Activated CD8-positive, alpha-beta memory T cell treated with anti-CD3 and anti-CD28 coated beads, Interleukin-2, amount 50 U/mL, for 1 hour (primary cell): Measurements from ENCODE around the gene EDA.
"Not testable (repeated sequence)": the region's sequence is repeated elsewhere in the genome, so short reads cannot be mapped to it uniquely, and the experiment has no call there.

Experiments
- DNase-seq: peaks from one replicate; pipeline ENCODE4 v3.0.0-alpha.2; 2020; ENCODE audit errors: extremely low read depth

The EDA gene

GRCh38 chrX:69959712-69960111, 343.8 kb downstream of the EDA start:
- DNase-seq = no peak

GRCh38 chrX:69961365-69962072, 345.6 kb downstream of the EDA start:
- DNase-seq = no peak

GRCh38 chrX:69968950-69969349, 353.0 kb downstream of the EDA start:
- no peak for DNase-seq

GRCh38 chrX:69969460-69969859, 353.5 kb downstream of the EDA start:
- no peak for DNase-seq

DNA sequence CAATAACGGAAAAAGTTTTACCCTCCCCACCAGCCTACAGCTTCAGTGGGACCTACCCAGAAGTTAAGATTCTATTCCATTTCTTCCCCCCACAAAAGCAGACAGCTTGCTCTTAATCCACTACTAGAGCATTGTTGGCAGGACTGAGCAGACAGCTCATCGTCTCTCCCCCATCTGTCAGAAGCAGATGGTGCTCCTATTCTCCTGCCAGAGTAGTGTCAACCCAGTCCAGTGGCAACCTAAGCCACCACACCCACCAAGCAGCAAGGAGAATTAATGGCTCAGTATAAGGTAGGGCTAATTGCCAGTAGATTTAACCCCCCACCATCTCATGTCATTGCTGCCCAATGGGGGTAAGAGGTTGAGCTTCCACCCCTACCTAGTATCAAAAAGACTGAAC, 371.8 kb downstream of the EDA start:
- DNase-seq = no peak

- DNase-seq = no peak
Observed at GRCh38 chrX:69988955-69989394, 373.1 kb downstream of the EDA start.

- DNase-seq = no peak
Observed at GRCh38 chrX:69991685-69992084, 375.8 kb downstream of the EDA start.

DNA sequence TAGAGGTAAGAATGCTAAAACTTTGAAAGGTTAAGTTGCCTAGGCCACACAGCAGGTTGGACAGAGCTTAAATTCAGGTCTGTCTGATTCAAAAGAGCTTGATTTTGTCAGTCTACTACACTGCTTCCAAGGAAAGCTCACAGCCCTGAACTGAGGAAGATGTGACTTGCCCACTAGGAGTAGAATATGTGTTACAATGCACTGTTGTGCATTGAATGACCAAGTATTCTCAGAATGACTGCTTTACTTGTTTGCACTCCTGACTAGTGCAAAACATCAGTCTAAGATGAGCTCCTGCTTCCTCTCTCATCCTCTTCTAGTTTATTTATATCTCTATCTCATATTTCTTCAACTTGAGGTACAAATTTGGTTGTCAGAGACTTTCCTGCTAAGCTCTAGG, 377.6 kb downstream of the EDA start:
- no peak for DNase-seq

DNA sequence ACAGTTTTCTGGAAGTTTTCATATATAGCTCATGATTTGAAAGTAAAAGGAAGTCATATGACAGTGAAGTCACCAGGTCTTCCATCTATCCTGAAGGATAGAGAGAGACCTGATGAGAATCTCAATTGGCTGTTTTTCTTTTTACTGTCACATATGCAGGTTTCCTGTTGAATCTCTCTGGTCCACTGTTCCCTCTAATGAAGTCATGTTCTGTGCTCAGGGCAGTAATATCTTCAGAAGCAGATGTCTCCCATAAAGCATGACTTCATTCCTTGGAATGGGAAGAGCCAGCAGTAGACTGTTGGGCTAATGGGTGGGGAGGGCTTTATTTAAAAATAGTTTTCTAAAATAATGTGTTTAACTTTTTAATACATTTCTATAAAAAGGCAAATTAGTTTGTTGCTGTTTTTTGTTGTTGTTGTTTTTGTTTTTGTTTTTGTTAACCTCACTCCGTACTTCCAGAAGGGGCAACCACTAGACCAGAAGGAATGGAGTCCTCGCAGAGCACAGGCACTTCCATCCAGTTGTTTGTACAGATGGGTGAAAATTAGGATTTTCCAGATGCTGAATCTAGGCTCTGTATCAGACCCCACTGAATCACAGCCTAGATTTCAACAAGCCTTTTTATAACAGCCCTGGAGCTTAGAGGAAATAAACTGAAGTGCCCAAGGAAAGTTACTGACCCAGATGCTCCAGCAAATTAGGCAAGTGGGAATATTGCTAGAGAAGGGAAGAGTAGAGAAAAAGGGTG, 379.6 kb downstream of the EDA start:
- DNase-seq = no peak

GRCh38 chrX:69996113-69996468, 380.2 kb downstream of the EDA start:
- no peak for DNase-seq

- not testable (repeated sequence) for DNase-seq
Observed at GRCh38 chrX:69998299-69998698, 382.4 kb downstream of the EDA start.

DNA sequence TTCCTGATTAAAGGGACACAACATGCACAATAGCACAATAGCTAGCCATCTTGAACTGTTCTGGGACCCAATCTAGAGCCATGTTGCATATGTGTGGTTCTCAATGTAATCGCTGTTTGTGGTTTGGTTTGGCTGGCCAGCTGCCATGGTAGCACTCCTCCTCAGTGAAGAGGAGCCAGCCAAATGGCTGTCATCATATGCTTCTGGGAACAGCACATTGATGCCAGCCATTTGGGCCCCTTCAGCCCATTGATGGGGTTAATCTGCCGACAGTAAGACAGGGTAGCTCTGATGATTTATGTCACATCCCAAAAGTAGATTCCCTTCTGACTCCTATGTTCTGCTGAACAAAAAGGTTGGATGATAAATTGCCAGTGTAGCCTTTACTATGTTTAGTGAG, 385.4 kb downstream of the EDA start:
- DNase-seq = no peak

DNA sequence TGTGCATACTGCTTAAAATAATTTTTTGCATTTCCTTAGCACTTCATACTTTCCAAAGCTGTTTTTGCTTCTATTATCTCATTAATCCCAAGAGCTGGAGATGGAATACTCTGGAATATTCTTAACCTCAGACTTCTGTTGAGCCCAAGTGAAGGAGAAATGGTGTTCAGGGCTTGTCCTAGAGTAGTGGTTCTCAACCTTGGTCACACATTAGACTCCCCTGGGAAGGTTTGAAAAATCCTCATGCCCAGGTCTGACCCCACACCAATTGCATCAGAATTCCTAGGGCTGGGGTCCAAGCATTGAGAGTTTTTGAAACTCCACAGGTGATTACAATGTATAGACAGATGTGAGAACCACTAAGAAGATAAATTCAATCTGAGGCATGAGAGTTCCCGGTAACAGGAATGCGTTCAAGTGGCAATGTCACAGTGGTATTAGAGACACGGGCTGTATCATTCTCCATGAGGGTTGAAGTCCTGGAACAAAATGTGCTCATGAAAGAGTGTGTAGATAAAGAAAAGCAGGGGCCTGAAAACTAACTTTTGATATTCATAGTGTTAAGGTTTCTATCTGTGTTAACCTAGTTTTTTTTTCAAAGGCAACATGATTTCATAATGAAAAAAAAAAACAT, 385.9 kb downstream of the EDA start:
- no peak for DNase-seq

DNA sequence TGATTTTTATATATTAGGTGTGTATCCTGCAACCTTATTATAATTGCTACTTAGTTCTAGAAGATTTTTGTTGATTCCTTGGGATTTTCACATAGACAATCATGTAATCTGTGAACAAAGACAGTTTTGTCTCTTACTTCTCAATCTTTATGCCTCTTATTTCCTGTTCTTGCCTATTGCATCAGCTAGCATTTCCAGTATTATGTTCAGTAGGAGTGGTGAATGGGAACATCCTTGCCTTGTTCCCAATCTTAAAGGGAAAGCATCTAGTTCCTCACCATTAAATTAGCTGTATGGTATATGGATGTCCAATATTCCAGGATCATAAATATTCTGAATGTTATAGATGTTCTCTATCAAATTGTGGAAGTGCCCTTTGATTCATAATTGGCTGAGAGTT, 392.0 kb downstream of the EDA start:
- DNase-seq = no peak

GRCh38 chrX:70009049-70009448, 393.1 kb downstream of the EDA start:
- DNase-seq = no peak

DNA sequence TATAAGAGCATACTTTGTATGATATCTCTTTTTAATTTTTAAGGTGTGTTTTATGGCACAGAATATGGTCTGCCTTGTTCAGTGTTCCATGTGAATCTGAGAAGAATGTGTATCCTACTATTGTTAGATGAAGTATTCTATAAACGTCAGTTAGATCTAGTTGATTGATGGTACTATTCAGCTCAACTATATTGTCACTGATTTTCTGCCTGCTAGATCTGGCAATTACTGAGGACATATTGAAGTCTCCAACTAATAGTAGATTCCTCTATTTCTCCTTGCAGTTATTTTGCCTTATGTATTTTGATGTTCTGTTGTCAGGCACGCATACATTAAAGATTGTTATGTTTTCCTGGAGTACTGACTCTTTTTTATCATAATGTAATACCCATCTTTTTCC, 394.1 kb downstream of the EDA start:
- DNase-seq = no peak

GRCh38 chrX:70012756-70013155, 396.8 kb downstream of the EDA start:
- no peak for DNase-seq

DNA sequence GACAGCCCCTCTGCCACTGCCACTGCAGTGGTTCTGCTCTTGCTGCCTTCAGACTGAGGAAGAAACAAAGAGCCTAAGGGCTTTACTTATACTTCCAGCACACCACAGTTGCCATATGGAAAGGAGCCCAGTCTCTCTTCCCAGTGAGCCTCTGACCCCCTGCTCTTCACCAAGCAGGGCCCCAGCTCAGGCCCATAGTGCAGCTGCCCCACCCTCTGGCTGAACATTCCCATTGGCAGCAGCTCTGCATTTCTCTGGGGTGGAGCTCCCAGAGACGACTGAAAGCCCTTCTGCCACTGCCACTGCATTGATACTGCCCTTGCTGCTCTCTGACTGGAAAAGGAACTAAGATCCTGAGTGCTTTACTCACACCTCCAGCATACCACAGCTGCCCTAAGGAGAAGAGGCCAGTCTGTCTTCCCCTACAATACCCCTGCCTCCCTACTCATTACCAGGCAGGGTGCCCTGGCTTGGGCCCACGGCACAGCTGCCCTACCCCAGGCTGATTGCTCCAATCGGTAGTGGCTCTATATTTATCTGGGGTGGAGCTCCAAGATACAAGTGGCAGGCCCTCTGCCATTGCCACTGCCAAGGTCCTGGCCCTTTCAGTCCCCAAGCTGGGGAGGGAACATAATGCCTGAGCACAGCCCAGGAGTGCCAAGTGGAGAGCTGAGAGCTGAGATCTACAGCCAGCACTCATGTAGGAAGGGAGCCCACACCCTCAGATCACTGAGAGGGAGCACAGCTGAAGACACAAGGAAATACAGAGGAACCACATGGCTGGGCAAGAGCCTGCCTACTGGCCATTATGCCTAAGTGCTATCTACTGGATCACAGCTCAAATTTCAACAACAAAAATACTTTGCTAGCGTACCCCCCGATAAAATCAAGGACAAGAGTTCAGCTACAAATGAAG, 397.8 kb downstream of the EDA start:
- no peak for DNase-seq

DNA sequence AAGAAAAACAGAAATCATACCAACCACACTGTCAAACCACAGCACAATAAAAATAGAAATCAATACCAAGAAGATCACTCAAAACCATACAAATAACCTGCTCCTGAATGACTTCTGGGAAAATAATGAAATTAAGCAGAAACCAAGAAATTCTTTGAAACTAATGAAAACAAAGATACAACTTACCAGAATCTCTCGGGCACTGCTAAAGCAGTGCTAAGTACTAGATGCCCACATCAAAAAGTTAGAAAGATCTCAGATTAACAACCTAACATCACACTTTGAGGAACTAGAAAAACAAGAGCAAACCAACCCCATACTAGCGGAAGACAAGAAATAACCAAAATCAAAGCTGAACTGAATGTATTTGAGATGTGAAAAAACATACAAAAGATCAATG, 400.6 kb downstream of the EDA start:
- DNase-seq = no peak

DNA sequence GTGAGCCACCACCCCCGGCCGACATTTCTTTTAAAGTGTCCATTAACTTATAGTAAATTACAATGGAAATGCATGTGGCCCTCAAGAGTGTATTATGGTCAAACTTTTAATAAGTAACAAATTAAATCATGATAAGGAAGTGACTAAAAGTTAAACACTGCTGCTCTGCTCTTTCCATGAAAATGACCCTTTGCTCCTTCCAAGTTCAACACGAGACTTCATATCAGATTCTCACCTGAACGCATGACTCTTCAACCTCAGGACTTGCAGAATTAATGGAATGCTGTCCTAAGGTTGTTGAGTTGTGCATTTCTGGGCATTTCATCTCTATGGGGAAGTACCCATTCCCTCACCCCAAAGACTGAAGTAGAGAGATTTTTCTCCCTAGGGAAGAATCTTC, 406.7 kb downstream of the EDA start:
- no peak for DNase-seq

GRCh38 chrX:70025464-70025863, 409.6 kb downstream of the EDA start:
- DNase-seq = no peak
